BJ (cell line): ENCODE data around the gene COBLL1. TPM values are rescaled to one million over a fixed set of nuclear protein-coding genes. Genes with fewer than 3 reads are reported as not detected.

Experiments used
- CTCF ChIA-PET: fragments of 350-600 bp; formaldehyde crosslinking; extraction: SDS; loops from one replicate; lab custom pipeline; 2021; ENCODE audit warnings: antibody characterized with exemption, inconsistent platforms; lab: Yijun Ruan, JAX
- POLR2A ChIA-PET: fragments of 300-600 bp; sonication (Branson Sonifier 250); formaldehyde crosslinking; extraction: SDS; loops from one replicate; lab custom pipeline; 2021; ENCODE audit warnings: antibody characterized with exemption; lab: Charles Lee
- DNase-seq: peaks from one replicate; pipeline ENCODE4 v3.0.0-alpha.2; 2011; ENCODE audit warnings: low read depth
- H3K27me3 ChIP-seq: 2 replicates; pipeline ENCODE4 v1.6.0; 2011; ENCODE audit warnings: low read length; ENCODE audit not compliant: control insufficient read depth, insufficient read depth
- H3K36me3 ChIP-seq: 2 replicates; pipeline ENCODE4 v1.5.1; 2011; ENCODE audit warnings: low read length; ENCODE audit not compliant: control insufficient read depth, insufficient read depth
- H3K4me3 ChIP-seq: 2 replicates; pipeline ENCODE4 v1.5.1; 2011; ENCODE audit warnings: low read depth, mild to moderate bottlenecking, control low read depth, low read length
- polyA plus RNA-seq: library from polyadenylated mRNA; depleted of rRNA; stranded (reverse); fragments of >200 nt; gene quantifications from 2 replicates; pipeline ENCODE4 v1.2.3, GENCODE V29; 2011
- TF ChIP-seq, protein P1 (sequence below): IDR thresholded peaks from 2 replicates; pipeline ENCODE4 v1.5.1; 2011; ENCODE audit warnings: low read depth, mild to moderate bottlenecking, control low read depth, inconsistent platforms, low read length, moderate library complexity; ENCODE audit not compliant: insufficient read depth

Gene COBLL1
- polyA plus RNA-seq, 1 experiment = 34.2 TPM

DNA sequence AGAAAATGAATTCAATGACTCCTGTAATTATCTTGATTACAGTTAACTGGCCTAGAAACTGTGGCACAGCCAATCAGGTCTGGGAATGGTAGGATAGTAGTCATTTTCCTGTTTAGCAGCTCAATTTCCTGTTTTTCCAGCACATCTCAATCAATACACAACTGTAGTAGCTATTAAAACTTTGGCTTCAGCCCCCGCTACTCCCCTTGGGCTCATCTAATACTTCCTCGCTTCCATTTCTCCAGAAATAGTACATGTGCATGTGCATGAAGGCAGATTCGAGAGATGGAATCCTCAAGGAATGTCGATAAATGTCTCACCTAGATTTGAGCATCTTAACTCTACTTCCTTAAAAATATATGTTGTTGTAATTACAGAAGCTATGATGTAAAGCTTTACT lies 9.7 kb downstream of the COBLL1 start:
- no peaks in the 10 kb centered on the region for H3K27me3 ChIP-seq
- no peaks in the 10 kb centered on the region; the same call in 1 of the 2 replicates for H3K36me3 ChIP-seq
- no peak for DNase-seq
- ChIA-PET CTCF (interaction anchor here (1.3 to 2.8 kb wide), 3 partner anchors 9 to 97 kb away, joined by 3 to 18 read pairs (median 3); partner anchors contain the start of gene COBLL1), POLR2A (interaction anchor here (0.6 kb wide), 1 partner anchor 10 kb away, joined by 3 read pairs; the partner anchor contains the start of gene COBLL1)
- TF ChIP-seq, protein P1, sequence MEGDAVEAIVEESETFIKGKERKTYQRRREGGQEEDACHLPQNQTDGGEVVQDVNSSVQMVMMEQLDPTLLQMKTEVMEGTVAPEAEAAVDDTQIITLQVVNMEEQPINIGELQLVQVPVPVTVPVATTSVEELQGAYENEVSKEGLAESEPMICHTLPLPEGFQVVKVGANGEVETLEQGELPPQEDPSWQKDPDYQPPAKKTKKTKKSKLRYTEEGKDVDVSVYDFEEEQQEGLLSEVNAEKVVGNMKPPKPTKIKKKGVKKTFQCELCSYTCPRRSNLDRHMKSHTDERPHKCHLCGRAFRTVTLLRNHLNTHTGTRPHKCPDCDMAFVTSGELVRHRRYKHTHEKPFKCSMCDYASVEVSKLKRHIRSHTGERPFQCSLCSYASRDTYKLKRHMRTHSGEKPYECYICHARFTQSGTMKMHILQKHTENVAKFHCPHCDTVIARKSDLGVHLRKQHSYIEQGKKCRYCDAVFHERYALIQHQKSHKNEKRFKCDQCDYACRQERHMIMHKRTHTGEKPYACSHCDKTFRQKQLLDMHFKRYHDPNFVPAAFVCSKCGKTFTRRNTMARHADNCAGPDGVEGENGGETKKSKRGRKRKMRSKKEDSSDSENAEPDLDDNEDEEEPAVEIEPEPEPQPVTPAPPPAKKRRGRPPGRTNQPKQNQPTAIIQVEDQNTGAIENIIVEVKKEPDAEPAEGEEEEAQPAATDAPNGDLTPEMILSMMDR = no peak
- no peak overlapping the region for H3K4me3 ChIP-seq

DNA sequence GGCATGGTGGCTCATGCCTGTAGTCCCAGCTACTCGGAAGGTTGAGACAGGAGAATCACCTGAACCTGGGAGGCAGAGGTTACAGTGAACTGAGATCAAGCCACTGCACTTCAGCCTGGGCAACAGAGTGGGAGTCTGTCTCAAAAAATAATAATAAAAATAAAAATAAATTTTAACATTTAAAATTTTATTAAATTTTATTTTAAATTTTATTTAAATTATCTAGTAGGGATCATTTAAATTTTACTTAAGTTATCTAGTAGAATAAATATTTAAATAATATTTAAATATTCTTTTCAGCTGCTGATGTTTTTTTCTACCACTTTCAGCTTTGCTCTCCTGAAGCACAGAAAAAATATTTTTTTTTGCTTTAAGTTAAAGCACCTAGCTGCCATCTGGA lies 10.4 kb downstream of the COBLL1 start:
- ChIA-PET CTCF (interaction anchor here (2.8 kb wide), 1 partner anchor 10 kb away, joined by 18 read pairs; the partner anchor contains the start of gene COBLL1), POLR2A (interaction anchor here (0.6 kb wide), 1 partner anchor 11 kb away, joined by 3 read pairs; the partner anchor contains the start of gene COBLL1)
- Histone ChIP-seq H3K27me3 (no peaks in the 10 kb centered on the region), H3K36me3 (no peaks in the 10 kb centered on the region; the same call in 1 of the 2 replicates), H3K4me3 (no peak overlapping the region)
- no peak for DNase-seq
- TF ChIP-seq, protein P1 = no peak

DNA sequence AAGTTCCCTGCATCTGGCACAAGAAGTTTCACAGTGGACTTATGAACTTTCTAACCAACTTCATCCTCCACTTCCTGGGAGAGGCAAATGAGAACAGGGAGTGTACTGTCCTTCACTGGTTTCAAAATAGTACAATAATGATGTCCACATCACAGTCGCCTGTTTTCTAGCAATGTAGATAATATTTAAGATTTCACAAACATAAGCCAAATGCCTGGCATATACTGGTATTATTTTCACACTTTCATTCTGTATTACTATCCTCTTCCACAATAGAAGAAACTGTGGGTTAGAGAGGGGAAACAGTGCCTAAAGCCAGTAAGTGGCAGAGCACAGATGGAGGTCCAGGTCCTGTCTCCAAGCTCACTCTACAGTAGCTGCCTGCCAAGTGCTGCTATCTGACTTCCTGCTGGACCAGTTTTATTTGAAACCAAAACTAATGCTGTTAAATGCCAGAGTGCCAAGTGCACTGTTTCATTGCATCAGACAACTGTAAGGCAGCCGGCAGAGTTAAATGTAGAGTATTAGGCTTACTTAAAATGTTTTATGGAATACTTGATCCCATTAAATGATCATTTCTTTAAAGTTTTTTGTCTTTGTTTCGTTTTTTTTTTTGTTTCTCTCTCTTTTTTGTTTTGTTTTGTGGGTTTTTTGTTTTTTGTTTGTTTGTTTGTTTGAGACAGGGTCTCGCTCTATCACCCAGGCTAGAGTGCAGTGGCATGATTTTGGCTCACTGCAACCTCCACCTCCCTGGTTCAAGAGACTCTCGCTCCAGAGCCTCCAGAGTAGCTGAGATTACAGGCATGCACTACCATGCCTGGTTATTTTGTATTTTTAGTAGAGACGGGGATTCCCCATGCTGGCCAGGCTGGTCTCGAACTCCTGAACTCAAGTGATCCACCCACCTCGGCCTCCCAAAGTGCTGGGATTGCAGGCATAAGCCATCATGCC lies 15.1 kb downstream of the COBLL1 start:
- Histone ChIP-seq H3K4me3 (no peak overlapping the region), H3K27me3 (no peaks in the 10 kb centered on the region), H3K36me3 (no peaks in the 10 kb centered on the region)
- CTCF ChIA-PET = interaction anchor here (2.4 kb wide), 1 partner anchor 16 kb away, joined by 7 read pairs; the partner anchor contains the start of gene COBLL1
- TF ChIP-seq, protein P1 = no peak
- DNase-seq = no peak
- POLR2A ChIA-PET = no interaction called here

DNA sequence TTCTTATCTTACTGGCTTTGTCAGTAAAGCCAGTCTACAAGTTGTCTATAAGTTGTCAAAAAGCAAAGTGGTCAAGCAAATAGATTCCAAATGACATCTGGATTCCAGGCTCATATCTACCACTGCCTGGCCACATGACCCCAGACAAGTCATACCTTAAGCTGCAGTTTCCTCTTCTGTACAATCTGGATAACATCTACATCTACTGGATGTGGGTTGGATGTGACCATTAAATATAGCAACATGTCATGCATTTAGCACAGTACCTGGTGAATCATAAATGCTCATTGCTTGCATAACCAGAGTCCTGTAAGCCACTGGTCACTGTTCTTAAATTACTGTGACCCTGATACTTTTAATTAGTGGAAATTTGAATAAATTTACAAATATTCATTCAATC lies 16.8 kb downstream of the COBLL1 start:
- H3K4me3 ChIP-seq = no peak overlapping the region
- no peaks in the 10 kb centered on the region for H3K36me3 ChIP-seq
- ChIA-PET CTCF (no interaction called here), POLR2A (no interaction called here)
- TF ChIP-seq, protein P1 = no peak
- no peak for DNase-seq
- H3K27me3 ChIP-seq = no peaks in the 10 kb centered on the region

DNA sequence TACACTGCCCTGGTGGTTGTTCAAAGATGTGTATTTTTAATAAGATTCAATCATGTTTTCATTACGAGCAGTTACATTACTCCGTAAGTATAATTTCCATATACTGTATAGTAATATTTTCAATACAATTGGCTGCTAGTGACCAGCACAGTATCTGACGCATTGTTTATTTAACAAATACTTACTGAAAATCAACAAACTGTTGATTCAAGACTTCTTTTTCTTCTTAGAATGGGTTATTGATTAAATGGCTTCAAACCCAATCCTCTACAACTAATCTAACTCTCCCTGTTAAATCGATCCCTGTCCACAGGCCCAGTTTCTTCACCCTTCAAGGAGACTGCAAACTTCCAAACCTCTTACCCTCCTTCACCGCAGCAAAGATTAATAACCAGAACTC lies 18.5 kb downstream of the COBLL1 start:
- H3K4me3 ChIP-seq = no peak overlapping the region
- no peaks in the 10 kb centered on the region for H3K36me3 ChIP-seq
- ChIA-PET POLR2A (no interaction called here), CTCF (interaction anchor here (1.2 kb wide), 1 partner anchor 59 kb away, joined by 4 read pairs; no protein-coding TSS in a partner anchor)
- no peaks in the 10 kb centered on the region for H3K27me3 ChIP-seq
- no peak for DNase-seq
- TF ChIP-seq, protein P1 = no peak
